Mammary epithelial cell (primary cell): ENCODE results near the gene SYT14.

ENCODE experiments used
- EZH2 ChIP-seq: IDR thresholded peaks from 2 replicates; pipeline ENCODE4 v1.6.1; 2012; ENCODE audit warnings: low read length, inconsistent platforms, borderline replicate concordance
- TF ChIP-seq, protein P1 (sequence below), 2 donors: IDR thresholded peaks in 1 of 2; conservative IDR thresholded peaks in 1 of 2; 2 replicates each; pipeline ENCODE4 v1.5.1; 2011 to 2012; ENCODE audit warnings: inconsistent platforms in 2 of 2, low read length in 2 of 2, mild to moderate bottlenecking in 2 of 2, control low read depth in 1 of 2, low read depth in 1 of 2; ENCODE audit not compliant: insufficient read depth in 1 of 2; ENCODE audit errors: extremely low read depth in 1 of 2

DNA sequence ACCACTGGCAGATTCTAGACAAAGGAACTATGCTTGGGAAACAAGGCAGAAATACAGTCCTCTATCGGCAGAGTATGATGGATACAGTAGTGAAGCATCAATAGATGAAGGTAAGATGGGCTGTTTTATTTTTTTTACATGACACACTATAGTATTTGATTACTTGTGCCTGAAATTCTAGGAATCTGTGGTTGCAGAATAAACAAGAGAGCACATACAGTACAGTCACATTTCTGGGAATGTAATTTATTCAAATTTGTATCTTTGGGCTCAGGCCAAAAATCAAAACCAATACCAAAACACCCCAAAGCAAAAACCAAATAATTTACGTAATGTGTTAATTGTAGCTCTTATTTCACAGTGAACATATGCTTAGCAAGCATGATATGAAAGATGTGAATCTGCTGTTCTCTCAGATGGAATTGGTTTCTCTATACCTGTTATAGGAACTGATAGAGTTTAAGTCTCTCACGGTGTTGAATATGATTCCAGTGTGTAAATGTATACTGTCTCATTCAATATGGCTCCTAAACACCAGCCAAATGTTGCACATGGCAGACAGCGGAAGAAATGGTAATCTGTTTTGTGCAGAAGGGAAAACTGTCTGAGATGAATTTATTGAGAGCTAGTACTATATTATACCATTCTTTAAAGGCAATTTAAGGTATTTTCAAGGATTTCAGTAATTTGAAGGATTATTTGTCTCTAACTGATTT lies 83.3 kb downstream of the SYT14 start:
- TF ChIP-seq EZH2 = no peak
- TF ChIP-seq, protein P1, sequence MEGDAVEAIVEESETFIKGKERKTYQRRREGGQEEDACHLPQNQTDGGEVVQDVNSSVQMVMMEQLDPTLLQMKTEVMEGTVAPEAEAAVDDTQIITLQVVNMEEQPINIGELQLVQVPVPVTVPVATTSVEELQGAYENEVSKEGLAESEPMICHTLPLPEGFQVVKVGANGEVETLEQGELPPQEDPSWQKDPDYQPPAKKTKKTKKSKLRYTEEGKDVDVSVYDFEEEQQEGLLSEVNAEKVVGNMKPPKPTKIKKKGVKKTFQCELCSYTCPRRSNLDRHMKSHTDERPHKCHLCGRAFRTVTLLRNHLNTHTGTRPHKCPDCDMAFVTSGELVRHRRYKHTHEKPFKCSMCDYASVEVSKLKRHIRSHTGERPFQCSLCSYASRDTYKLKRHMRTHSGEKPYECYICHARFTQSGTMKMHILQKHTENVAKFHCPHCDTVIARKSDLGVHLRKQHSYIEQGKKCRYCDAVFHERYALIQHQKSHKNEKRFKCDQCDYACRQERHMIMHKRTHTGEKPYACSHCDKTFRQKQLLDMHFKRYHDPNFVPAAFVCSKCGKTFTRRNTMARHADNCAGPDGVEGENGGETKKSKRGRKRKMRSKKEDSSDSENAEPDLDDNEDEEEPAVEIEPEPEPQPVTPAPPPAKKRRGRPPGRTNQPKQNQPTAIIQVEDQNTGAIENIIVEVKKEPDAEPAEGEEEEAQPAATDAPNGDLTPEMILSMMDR (conservative IDR thresholded peaks at IDR 0.05 in 1 of 2, IDR thresholded peaks at IDR 0.05 in 1 of 2; ENCODE audit: extremely low read depth in 1 of 2, insufficient read depth in 1 of 2, low read depth in 1 of 2, low read length in 2 of 2) = no peak
